Activated CD4-positive, alpha-beta T cell treated with anti-CD3 and anti-CD28 coated beads, Interleukin-2, amount 50 U/mL, for 1 hour (primary cell): Measurements from ENCODE around the gene PDE1A.
"Not testable (repeated sequence)": the region's sequence is repeated elsewhere in the genome, so short reads cannot be mapped to it uniquely, and the experiment has no call there.

Experiments
- DNase-seq: peaks from one replicate; pipeline ENCODE4 v3.0.0-alpha.2; 2020

PDE1A gene

GRCh38 chr2:182351427-182351826 lies 75.4 kb downstream of the PDE1A start:
- DNase-seq = no peak

GRCh38 chr2:182349268-182349667 lies 77.6 kb downstream of the PDE1A start:
- no peak for DNase-seq

GRCh38 chr2:182345384-182345783 lies 81.5 kb downstream of the PDE1A start:
- no peak for DNase-seq

- no peak for DNase-seq
These were observed 96.2 kb downstream of the PDE1A start for GRCh38 chr2:182330451-182331305.

- DNase-seq = no peak
These were observed 102.2 kb downstream of the PDE1A start for GRCh38 chr2:182324665-182325064.

- no peak for DNase-seq
These were observed 105.7 kb downstream of the PDE1A start for GRCh38 chr2:182321096-182321495.

GRCh38 chr2:182319556-182320505 lies 107.0 kb downstream of the PDE1A start:
- no peak for DNase-seq

- no peak for DNase-seq
These were observed 108.2 kb downstream of the PDE1A start for GRCh38 chr2:182318466-182319220.

- DNase-seq = no peak
These were observed 109.9 kb downstream of the PDE1A start for GRCh38 chr2:182316950-182317349.

- no peak for DNase-seq
These were observed 123.9 kb downstream of the PDE1A start for GRCh38 chr2:182302972-182303371.

GRCh38 chr2:182302174-182302573 lies 124.7 kb downstream of the PDE1A start:
- no peak for DNase-seq

GRCh38 chr2:182301093-182301492 lies 125.7 kb downstream of the PDE1A start:
- no peak for DNase-seq

- no peak for DNase-seq
These were observed 126.2 kb downstream of the PDE1A start for GRCh38 chr2:182300608-182301007.

GRCh38 chr2:182299632-182300031 lies 127.2 kb downstream of the PDE1A start:
- no peak for DNase-seq

GRCh38 chr2:182298456-182298855 lies 128.4 kb downstream of the PDE1A start:
- DNase-seq = no peak

- no peak for DNase-seq
These were observed 135.5 kb downstream of the PDE1A start for GRCh38 chr2:182291296-182291695.

GRCh38 chr2:182283512-182283911 lies 143.3 kb downstream of the PDE1A start:
- no peak for DNase-seq

- no peak for DNase-seq
These were observed 145.6 kb downstream of the PDE1A start for GRCh38 chr2:182281276-182281675.

- DNase-seq = no peak
These were observed 146.7 kb downstream of the PDE1A start for GRCh38 chr2:182280118-182280517.

- DNase-seq = not testable (repeated sequence)
These were observed 150.2 kb downstream of the PDE1A start for GRCh38 chr2:182276662-182277061.

GRCh38 chr2:182267971-182268370 lies 158.9 kb downstream of the PDE1A start:
- no peak for DNase-seq

GRCh38 chr2:182266909-182267308 lies 159.9 kb downstream of the PDE1A start:
- DNase-seq = no peak

- no peak for DNase-seq
These were observed 161.1 kb downstream of the PDE1A start for GRCh38 chr2:182265718-182266117.
